Measurements from ENCODE around the gene TSHZ1. TPM values are rescaled to one million over a fixed set of nuclear protein-coding genes. Genes with fewer than 3 reads are reported as not detected.

The TSHZ1 gene
- total and polyA plus RNA-seq, 10 donors: 4.1 to 26.4 (median 18.2) TPM

GRCh38 chr18:75218065-75218923 is 7.7 kb downstream of the TSHZ1 start:
- H3K4me3 ChIP-seq: no peak overlapping the region
- WGBS, 5 donors: 85 to 90% (median 87%) methylated on average over 12 of the region's 12 CpGs
- peak overlapping the region in 2 of 8 donors; percentile 0 to 5 for H3K27ac ChIP-seq
- DNase-seq: no peak
- no peaks in the 10 kb centered on the region for H3K36me3 ChIP-seq
- no peaks in the 10 kb centered on the region for H3K27me3 ChIP-seq (replicated peaks in 1 of 7)
- no peak for TF ChIP-seq POLR2A (IDR thresholded peaks at IDR 0.05)
- TF ChIP-seq CTCF (IDR thresholded peaks at IDR 0.05 in 8 of 11, conservative IDR thresholded peaks at IDR 0.05 in 3 of 11): no peak
- intact Hi-C loops (cut with DNase I; ENCODE audit: low total_unique reads): no loop called here
- peaks cover 29 to 100% (median 62%) of the 10 kb centered on the region in 6 donors for H3K4me1 ChIP-seq
- no peaks in the 10 kb centered on the region for H3K9me3 ChIP-seq

GRCh38 chr18:75219745-75220375 is 9.3 kb downstream of the TSHZ1 start:
- Histone ChIP-seq H3K27me3 (replicated peaks in 1 of 7) (no peaks in the 10 kb centered on the region), H3K9me3 (no peaks in the 10 kb centered on the region), H3K36me3 (no peaks in the 10 kb centered on the region), H3K4me1 (peaks cover 31 to 100% (median 59%) of the 10 kb centered on the region in 6 donors), H3K27ac (peak overlapping the region in 4 of 8 donors; percentile 11 to 43 (median 25)), H3K4me3 (no peak overlapping the region)
- no peak for DNase-seq
- TF ChIP-seq CTCF (IDR thresholded peaks at IDR 0.05 in 8 of 11, conservative IDR thresholded peaks at IDR 0.05 in 3 of 11): no peak
- TF ChIP-seq POLR2A (IDR thresholded peaks at IDR 0.05): no peak
- TF ChIP-seq POLR2AphosphoS5 (IDR thresholded peaks at IDR 0.05): no peak
- 65 to 74% (median 71%) methylated on average over 11 of the region's 11 CpGs for WGBS, 5 donors
- intact Hi-C loops (cut with DNase I; ENCODE audit: low total_unique reads): no loop called here

DNA sequence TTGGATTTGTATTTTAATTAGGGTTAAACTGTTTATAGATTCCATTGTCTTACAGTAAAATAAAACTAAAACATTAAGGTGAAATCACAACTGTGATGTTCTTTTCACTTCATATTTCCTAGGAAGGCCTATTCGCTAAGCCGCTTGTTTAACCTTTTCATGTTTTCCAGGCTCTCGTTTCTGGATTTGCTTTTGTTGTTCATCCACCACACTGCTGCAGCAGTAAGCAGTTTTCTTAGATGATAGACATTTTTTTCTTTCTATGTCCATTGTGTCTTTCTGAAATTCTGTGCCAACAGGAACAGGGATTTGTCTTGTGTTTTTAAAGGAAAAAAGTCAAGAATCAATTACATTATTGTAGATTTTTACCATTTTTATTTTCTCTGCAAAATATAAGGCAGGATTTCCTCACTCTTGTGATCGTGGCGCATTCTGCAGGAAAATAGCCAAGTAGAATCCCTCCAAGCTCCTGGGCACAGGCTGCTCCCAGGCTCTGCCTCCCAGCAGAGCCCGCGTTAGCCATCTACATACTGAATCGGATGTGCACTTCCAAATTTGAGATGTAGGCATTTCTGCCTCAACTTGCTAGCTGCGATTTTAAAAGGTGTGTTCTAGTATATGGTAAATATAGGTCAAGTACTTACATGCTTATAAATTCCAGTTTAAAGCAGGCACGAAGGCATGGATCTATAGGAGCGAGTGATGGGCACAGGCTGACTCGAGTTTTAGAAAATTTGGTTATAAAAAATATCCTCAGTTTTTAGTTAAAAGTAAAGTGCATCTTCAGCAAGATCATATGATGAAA is 10.2 kb downstream of the TSHZ1 start:
- H3K36me3 ChIP-seq: no peaks in the 10 kb centered on the region
- H3K9me3 ChIP-seq: no peaks in the 10 kb centered on the region
- no peak overlapping the region for H3K4me3 ChIP-seq
- DNase-seq: no peak
- TF ChIP-seq POLR2A (IDR thresholded peaks at IDR 0.05) (no peak), CTCF (IDR thresholded peaks at IDR 0.05 in 8 of 11, conservative IDR thresholded peaks at IDR 0.05 in 3 of 11) (no peak), POLR2AphosphoS5 (IDR thresholded peaks at IDR 0.05) (no peak)
- intact Hi-C loops (cut with DNase I; ENCODE audit: low total_unique reads): no loop called here
- no peaks in the 10 kb centered on the region for H3K27me3 ChIP-seq (replicated peaks in 1 of 7)
- WGBS, 5 donors: 79 to 84% (median 79%) methylated on average over 12 of the region's 12 CpGs
- peaks cover 29 to 100% (median 54%) of the 10 kb centered on the region in 6 donors for H3K4me1 ChIP-seq
- peak overlapping the region in 5 of 8 donors; percentile 11 to 43 (median 24) for H3K27ac ChIP-seq

Measured in spleen (tissue), 11 donors.